PC-3 (cell line): ENCODE results near the gene PACSIN1. TPM values are rescaled to one million over a fixed set of nuclear protein-coding genes. Genes with fewer than 3 reads are reported as not detected.

Source experiments
- ATAC-seq: fragments of 200-7000 bp; cut with Tn5 transposase; 2 replicates; pipeline ENCODE4 v1.9.1; 2020; ENCODE audit warnings: mild to moderate bottlenecking, moderate library complexity
- BruUV-seq: library from RNA; stranded (reverse); fragments of 400-500 nt; replicated peaks from 2 replicates; lab custom pipeline; 2021; lab: Mats Ljungman, UMichigan
- CTCF ChIA-PET: fragments of 300-600 bp; sonication (Branson Sonifier 250); formaldehyde crosslinking; loops from one replicate; lab custom pipeline; 2022; ENCODE audit warnings: antibody characterized with exemption; lab: Charles Lee
- POLR2A ChIA-PET: fragments of 300-600 bp; sonication (Branson Sonifier 250); formaldehyde crosslinking; loops from one replicate; lab custom pipeline; 2022; ENCODE audit warnings: antibody characterized with exemption; ENCODE audit not compliant: unreplicated experiment; lab: Charles Lee
- DNase-seq: peaks from one replicate; pipeline ENCODE4 v3.0.0-alpha.2; 2015
- H2AFZ ChIP-seq: fragments of 300-600 bp; sonication (generic); 2 replicates; pipeline ENCODE4 v1.6.0; 2016; ENCODE audit warnings: antibody characterized with exemption, low read length
- H3F3A ChIP-seq: fragments of 300-600 bp; sonication (generic); one replicate; pipeline ENCODE4 v1.6.0; 2017; ENCODE audit warnings: antibody characterized with exemption, low read length, control low read depth, mild to moderate bottlenecking; ENCODE audit not compliant: unreplicated experiment
- H3K27ac ChIP-seq: fragments of 300-600 bp; sonication (generic); 2 replicates; pipeline ENCODE4 v1.5.1; 2016; ENCODE audit warnings: mild to moderate bottlenecking, low read length
- H3K27me3 ChIP-seq: fragments of 300-600 bp; sonication (generic); 2 replicates; pipeline ENCODE4 v1.6.1; 2016; ENCODE audit warnings: low read length, mixed read lengths
- H3K36me3 ChIP-seq: fragments of 300-600 bp; sonication (generic); 2 replicates; pipeline ENCODE4 v1.6.1; 2016; ENCODE audit warnings: low read depth, mixed run types, low read length, mixed read lengths
- H3K4me1 ChIP-seq: fragments of 300-600 bp; sonication (generic); 2 replicates; pipeline ENCODE4 v1.5.1; 2016; ENCODE audit warnings: low read length; ENCODE audit not compliant: insufficient read depth
- H3K4me2 ChIP-seq: fragments of 300-600 bp; sonication (generic); 2 replicates; pipeline ENCODE4 v1.6.0; 2016; ENCODE audit warnings: low read length
- H3K4me3 ChIP-seq: fragments of 300-600 bp; sonication (generic); 2 replicates; pipeline ENCODE4 v1.5.1; 2016; ENCODE audit warnings: mild to moderate bottlenecking, low read length, mixed read lengths
- H3K79me2 ChIP-seq: fragments of 300-600 bp; sonication (generic); 2 replicates; pipeline ENCODE4 v1.6.1; 2017; ENCODE audit warnings: low read length, mixed read lengths
- H3K9ac ChIP-seq: fragments of 300-600 bp; sonication (generic); 2 replicates; pipeline ENCODE4 v1.6.0; 2016; ENCODE audit warnings: mild to moderate bottlenecking, low read length
- H3K9me2 ChIP-seq: fragments of 300-600 bp; sonication (generic); replicated peaks from 2 replicates; pipeline ENCODE4 v1.6.1; 2016; ENCODE audit warnings: mixed run types, low read length, mixed read lengths
- H3K9me3 ChIP-seq: fragments of 300-600 bp; sonication (generic); 2 replicates; pipeline ENCODE4 v1.6.1; 2016; ENCODE audit warnings: low read length, mixed read lengths
- H4K20me1 ChIP-seq: fragments of 300-600 bp; sonication (generic); 2 replicates; pipeline ENCODE4 v1.6.1; 2016; ENCODE audit warnings: low read length, mixed read lengths
- EZH2 ChIP-seq: fragments of 300-600 bp; sonication (generic); IDR thresholded peaks from one replicate; pipeline ENCODE4 v1.6.1; 2017; ENCODE audit warnings: antibody characterized with exemption, mild to moderate bottlenecking, low read length; ENCODE audit not compliant: unreplicated experiment
- EZH2phosphoT487 ChIP-seq: fragments of 300-600 bp; sonication (generic); IDR thresholded peaks from 2 replicates; pipeline ENCODE4 v1.6.1; 2018; ENCODE audit warnings: mild to moderate bottlenecking, antibody characterized with exemption, low read length, borderline replicate concordance
- intact Hi-C: fragments of 100-400 bp; cut with micrococcal nuclease; formaldehyde crosslinking; loops from 2 replicates; pipeline ENCODE4 v1.9.0; 2023
- total RNA-seq: library from RNA; depleted of rRNA; stranded (reverse); fragments of >200 nt; gene quantifications from 2 replicates; pipeline ENCODE4 v1.2.3, GENCODE V29; 2014
- TF ChIP-seq, protein P1 (sequence below): fragments of 300-600 bp; sonication (generic); conservative IDR thresholded peaks from 2 replicates; pipeline ENCODE4 v1.5.1; 2017; ENCODE audit warnings: antibody characterized with exemption, low read depth, mild to moderate bottlenecking, low read length

Gene PACSIN1
- total RNA-seq, 1 experiment from 2014 or later, result 2.3 TPM

DNA sequence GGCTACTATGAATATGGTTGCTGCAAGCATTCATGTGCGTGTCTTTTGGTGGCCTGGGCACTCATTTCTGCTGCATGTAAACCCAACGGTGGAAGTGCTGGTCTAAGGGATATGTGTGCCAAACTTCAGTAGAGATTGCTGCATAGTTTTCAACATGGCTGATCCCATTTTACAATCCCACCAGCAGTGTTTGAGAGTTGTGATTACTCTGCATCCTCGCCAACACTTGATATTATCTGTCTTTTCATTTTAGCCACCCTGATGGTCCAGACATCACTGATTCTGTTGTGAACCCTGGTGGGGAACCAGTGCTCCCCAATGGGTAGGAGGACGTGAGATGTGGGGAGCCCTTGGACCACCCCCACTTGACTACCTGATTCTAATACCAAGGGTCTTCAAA is 27.5 kb downstream of the PACSIN1 start:
- no peaks in the 10 kb centered on the region for H4K20me1 ChIP-seq
- no peak overlapping the region for H3K4me2 ChIP-seq
- no peak overlapping the region for H3K27ac ChIP-seq
- ChIA-PET POLR2A (no interaction called here), CTCF (no interaction called here)
- H3K9me3 ChIP-seq, result no peaks in the 10 kb centered on the region
- H3F3A ChIP-seq, result no peaks in the 10 kb centered on the region
- H3K4me1 ChIP-seq, result no peaks in the 10 kb centered on the region
- H3K79me2 ChIP-seq, result no peaks in the 10 kb centered on the region
- no peak overlapping the region for H2AFZ ChIP-seq
- no TSS peak for BruUV-seq
- no peak for ATAC-seq
- H3K36me3 ChIP-seq, result no peaks in the 10 kb centered on the region
- H3K4me3 ChIP-seq, result no peak overlapping the region
- DNase-seq, result no peak
- TF ChIP-seq EZH2phosphoT487 (no peak), EZH2 (no peak)
- TF ChIP-seq, protein P1, sequence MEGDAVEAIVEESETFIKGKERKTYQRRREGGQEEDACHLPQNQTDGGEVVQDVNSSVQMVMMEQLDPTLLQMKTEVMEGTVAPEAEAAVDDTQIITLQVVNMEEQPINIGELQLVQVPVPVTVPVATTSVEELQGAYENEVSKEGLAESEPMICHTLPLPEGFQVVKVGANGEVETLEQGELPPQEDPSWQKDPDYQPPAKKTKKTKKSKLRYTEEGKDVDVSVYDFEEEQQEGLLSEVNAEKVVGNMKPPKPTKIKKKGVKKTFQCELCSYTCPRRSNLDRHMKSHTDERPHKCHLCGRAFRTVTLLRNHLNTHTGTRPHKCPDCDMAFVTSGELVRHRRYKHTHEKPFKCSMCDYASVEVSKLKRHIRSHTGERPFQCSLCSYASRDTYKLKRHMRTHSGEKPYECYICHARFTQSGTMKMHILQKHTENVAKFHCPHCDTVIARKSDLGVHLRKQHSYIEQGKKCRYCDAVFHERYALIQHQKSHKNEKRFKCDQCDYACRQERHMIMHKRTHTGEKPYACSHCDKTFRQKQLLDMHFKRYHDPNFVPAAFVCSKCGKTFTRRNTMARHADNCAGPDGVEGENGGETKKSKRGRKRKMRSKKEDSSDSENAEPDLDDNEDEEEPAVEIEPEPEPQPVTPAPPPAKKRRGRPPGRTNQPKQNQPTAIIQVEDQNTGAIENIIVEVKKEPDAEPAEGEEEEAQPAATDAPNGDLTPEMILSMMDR, result no peak
- H3K9ac ChIP-seq, result no peak overlapping the region
- no peaks in the 10 kb centered on the region for H3K27me3 ChIP-seq
- intact Hi-C loops, result no loop called here
- no peaks in the 10 kb centered on the region for H3K9me2 ChIP-seq

DNA sequence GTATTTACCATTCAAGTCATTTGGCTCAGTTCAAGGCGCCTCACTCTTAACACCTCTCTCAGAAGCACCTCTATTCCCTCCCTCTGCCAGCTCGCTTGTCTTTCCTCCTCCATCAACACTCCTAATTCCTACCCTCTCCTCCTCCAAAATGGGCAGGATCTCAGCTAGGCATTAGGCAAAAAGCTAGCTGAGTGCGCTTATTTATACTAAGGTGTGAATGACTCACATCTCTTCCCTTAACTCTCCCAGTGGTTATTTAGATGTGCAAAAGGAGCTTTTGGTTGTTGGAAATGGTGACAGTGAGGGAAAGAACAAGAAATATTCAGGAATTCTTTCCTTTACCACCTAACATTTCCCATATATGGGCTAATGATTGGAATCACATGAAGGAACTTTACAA is 29.1 kb downstream of the PACSIN1 start:
- no peak for TF ChIP-seq EZH2phosphoT487
- TF ChIP-seq, protein P1, result no peak
- TF ChIP-seq EZH2, result no peak
- no peak overlapping the region for H3K27ac ChIP-seq
- H3K4me3 ChIP-seq, result no peak overlapping the region
- H3K9ac ChIP-seq, result no peak overlapping the region
- no peaks in the 10 kb centered on the region for H3K9me2 ChIP-seq
- no peaks in the 10 kb centered on the region for H4K20me1 ChIP-seq
- no peaks in the 10 kb centered on the region for H3K9me3 ChIP-seq
- no peaks in the 10 kb centered on the region for H3K36me3 ChIP-seq
- H3K4me1 ChIP-seq, result no peaks in the 10 kb centered on the region
- no peak overlapping the region for H3K4me2 ChIP-seq
- intact Hi-C loops, result no loop called here
- no peaks in the 10 kb centered on the region for H3K79me2 ChIP-seq
- no peak for ATAC-seq
- H3F3A ChIP-seq, result no peaks in the 10 kb centered on the region
- no peak overlapping the region for H2AFZ ChIP-seq
- DNase-seq, result no peak
- no peaks in the 10 kb centered on the region for H3K27me3 ChIP-seq
- ChIA-PET POLR2A (no interaction called here), CTCF (no interaction called here)
- no TSS peak for BruUV-seq

DNA sequence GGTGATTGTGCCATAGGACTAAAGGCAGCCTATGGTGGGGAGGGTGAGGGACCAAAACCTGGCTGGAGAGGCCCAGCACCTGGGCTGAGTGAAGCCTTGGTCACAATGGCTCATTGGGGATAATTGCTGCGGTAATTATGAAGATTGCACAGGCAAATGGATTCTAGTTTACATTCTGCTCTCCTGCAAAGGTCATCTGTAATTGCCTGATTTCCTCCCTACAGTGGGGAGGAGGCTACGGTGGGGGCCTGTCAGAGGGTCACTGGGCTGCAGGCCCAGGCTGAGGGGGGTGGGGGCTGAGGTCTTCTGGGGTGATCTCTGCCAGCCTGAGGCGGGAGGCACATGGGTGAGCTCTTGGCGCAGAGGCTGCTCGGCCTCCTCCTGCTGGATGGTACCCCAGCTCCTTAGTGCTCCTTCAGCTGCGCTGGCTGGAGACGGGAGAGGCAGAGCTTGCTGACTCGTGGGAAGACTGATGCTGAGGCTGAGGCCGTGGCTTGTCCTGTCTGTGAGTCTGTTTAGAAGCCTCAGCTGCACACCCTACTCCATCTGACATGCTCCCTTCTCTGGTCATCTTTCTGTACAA is 30.3 kb downstream of the PACSIN1 start:
- Histone ChIP-seq H4K20me1 (no peaks in the 10 kb centered on the region), H3K36me3 (no peaks in the 10 kb centered on the region), H3K9me2 (no peaks in the 10 kb centered on the region), H3K27me3 (no peaks in the 10 kb centered on the region), H2AFZ (no peak overlapping the region), H3K4me1 (no peaks in the 10 kb centered on the region), H3K9ac (no peak overlapping the region), H3K4me3 (no peak overlapping the region), H3F3A (no peaks in the 10 kb centered on the region), H3K79me2 (no peaks in the 10 kb centered on the region), H3K27ac (no peak overlapping the region), H3K4me2 (no peak overlapping the region), H3K9me3 (no peaks in the 10 kb centered on the region; the same call in 1 of the 2 replicates)
- ChIA-PET CTCF (no interaction called here), POLR2A (no interaction called here)
- no peak for ATAC-seq
- intact Hi-C loops, result no loop called here
- no peak for DNase-seq
- no TSS peak for BruUV-seq
- TF ChIP-seq, protein P1, result no peak
- no peak for TF ChIP-seq EZH2phosphoT487
